HG03045 (cell line): ENCODE measurements around the gene TMEM167B.
"Not testable (repeated sequence)": the region's sequence is repeated elsewhere in the genome, so short reads cannot be mapped to it uniquely, and the experiment has no call there.

ENCODE experiments used
- ATAC-seq: cut with Tn5 transposase; IDR thresholded peaks from one replicate; pipeline ENCODE4 v1.9.1; 2021; ENCODE audit warnings: mild to moderate bottlenecking, moderate library complexity; ENCODE audit not compliant: unreplicated experiment

The TMEM167B gene

DNA sequence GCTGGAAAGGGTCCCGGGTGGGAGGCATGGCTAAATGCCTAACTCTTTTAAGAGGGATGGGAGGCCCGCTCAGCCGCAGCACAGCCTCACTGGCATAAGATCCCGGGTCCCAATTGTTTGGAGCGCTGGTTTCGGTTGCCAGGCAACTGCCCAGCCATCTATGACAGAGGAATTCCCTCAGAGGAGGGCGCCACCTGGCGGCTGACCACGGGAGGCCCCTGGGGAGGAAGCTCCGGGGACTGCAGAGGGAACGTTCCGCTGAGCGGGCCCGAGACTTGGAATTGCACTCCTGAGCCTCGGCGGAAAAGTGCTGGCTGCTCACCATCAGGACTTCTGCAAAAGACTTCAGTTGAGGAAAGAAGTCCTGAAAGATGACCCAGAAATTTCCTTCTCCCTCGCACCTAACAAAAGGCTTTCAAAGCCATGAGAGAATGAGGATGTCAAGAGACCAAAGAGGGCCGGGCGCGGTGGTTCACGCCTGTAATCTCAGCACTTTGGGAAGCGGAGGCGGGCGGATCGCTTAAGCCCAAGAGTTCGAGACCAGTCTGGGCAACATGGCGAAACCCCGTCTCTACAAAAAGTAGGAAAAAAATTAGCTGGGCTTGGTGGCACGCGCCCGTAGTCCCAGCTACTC is 22.2 kb downstream of the TMEM167B start:
- ATAC-seq: peak; percentile 70

DNA sequence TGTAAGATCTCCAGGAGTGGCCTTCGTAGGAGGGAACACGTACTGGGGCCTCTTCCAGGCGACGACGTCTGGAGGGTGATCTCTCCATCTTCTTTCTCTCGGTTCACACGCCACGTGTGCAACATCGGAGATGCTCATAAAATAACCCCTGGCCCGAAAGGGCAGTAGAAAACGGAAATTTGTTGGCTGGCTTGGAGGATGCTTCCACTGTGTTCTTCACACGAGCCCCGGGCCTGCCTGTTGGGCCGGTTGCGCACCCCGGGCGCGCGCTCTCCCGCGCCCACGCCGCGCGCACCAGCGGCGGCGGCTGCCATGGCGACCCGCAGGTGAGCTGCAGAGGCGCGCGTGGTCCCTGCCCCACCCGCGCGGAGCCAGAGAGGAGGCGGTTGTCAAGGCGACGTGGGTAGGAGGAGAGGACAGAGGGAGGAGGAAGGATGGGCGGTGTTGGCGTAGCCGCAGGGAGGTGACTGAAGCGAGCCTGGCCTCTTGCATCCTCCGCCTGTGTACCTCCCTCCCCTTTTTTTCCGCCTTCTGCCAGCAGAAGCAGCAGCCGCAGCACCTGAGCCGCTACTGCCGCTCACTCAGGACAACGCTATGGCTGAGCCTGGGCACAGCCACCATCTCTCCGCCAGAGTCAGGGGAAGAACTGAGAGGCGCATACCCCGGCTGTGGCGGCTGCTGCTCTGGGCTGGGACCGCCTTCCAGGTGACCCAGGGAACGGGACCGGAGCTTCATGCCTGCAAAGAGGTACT is 23.2 kb downstream of the TMEM167B start, which contains the start of gene ELAPOR1:
Gene ELAPOR1 (plus strand): TSS at position 526 of the 752 bp plus-strand sequence. CDS start 69 bp downstream, at position 595.
- ATAC-seq: peak; percentile 48

DNA sequence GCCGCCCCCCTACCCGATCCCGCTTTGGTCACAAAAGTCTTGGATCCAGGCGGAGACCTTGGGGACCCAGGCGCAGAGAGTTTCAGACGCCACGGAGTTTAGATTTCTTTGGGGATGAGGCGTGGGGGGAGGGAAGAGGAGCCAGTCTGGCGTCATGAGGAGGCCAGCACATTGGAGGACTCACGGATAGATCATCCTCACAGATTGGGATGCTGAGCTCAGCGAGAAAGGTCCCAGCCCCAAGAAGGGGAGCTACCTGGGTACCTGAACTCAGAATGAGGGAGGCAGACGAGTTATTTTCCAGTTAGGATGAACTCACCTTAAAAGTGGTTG is 23.7 kb downstream of the TMEM167B start:
- ATAC-seq: no peak

DNA sequence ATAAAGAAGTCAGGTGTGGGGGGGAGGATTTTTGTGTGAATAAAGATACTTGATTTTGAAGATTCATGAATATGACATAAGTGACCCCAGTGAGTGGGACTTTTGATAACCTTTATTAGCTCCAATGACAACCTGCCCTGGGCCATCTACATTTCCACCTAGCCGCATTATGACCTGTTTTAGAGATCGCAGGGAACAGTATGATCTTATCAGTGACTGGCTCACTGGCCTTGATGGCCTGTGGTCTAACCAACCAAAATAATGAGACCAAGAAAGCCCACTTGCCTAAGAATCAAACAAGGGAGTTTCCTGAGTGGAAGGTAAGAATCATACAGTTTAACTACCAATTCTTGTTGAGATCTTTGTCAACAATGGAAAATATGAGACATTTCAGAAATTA is 25.1 kb downstream of the TMEM167B start:
- no peak for ATAC-seq

GRCh38 chr1:109116286-109116685 is 25.7 kb downstream of the TMEM167B start:
- no peak for ATAC-seq

- ATAC-seq: no peak
Observed at GRCh38 chr1:109118089-109118488, 27.5 kb downstream of the TMEM167B start.

- no peak for ATAC-seq
Observed at GRCh38 chr1:109120356-109120755, 29.8 kb downstream of the TMEM167B start.

DNA sequence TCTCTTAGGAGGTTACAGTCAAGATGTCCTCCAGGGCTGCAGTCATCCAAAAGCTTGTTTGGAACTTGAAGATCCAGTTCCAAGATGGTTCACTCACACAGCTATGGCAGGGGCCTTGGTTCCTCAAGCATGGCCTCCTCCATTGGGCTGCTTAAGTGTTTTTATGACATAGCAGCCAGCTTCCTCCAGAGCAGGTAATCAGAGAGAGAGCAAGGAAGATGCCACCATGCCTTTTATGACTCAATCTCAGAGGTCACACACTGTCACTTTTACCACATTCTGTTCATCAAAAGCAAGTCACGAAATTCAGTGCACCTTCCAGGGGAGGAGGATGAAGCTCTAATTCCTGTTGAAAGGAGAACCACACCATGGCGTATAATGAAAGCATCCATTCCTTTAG is 40.5 kb downstream of the TMEM167B start:
- ATAC-seq: no peak

- no peak for ATAC-seq
Observed at GRCh38 chr1:109131800-109132199, 41.2 kb downstream of the TMEM167B start.

DNA sequence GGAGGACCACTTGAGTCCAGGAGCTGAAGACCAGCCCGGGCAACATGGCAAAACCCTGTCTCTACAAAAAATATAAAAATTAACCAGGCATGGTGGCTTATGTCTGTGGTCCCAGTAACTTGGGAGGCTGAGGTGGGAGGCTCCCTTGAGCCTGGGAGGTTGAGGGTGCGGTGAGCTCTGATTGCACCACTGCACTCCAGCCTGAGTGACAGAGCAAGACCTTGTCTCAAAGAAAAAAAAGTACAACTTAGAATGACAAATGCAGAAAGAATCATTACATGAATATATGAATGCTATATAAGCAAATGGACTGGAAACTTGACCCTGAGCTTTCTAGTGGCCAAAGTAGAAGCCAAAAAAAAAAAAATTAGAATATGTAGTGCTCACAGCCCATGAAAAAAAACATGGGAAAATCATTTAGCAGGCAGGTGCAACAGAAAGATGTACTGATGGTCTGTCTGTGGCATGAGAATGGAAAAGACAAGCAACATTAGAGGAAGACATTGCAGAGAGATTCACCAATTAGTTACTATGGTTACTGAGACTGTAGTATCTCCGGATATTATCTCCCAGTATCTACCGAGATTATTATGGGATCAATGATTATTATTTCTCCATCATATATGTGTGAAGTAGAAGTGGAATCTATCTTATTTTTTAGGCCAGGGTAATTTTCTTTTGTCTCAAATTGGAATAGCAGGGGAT is 42.6 kb downstream of the TMEM167B start:
- no peak for ATAC-seq

GRCh38 chr1:109133815-109134214 is 43.3 kb downstream of the TMEM167B start:
- no peak for ATAC-seq

GRCh38 chr1:109134423-109134822 is 43.9 kb downstream of the TMEM167B start:
- no peak for ATAC-seq

DNA sequence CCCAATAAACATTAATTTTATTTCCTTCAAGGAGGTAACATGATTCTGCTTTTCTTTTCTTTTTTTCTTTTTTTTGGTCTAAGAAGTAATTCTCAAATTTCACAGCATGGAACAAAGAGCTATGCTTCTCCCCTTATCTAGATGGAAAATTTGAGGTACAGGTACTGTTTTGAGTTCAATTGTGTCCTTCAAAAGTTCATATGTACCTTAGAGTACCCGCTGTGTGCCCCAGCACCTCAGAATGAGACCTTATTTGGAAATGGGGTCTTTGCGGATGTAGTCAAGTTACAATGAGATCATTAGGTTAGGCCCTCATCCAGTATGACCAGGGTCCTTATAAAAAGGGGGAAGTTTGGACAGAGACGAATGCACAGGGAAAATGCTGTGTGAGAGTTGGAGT is 45.4 kb downstream of the TMEM167B start:
- no peak for ATAC-seq

DNA sequence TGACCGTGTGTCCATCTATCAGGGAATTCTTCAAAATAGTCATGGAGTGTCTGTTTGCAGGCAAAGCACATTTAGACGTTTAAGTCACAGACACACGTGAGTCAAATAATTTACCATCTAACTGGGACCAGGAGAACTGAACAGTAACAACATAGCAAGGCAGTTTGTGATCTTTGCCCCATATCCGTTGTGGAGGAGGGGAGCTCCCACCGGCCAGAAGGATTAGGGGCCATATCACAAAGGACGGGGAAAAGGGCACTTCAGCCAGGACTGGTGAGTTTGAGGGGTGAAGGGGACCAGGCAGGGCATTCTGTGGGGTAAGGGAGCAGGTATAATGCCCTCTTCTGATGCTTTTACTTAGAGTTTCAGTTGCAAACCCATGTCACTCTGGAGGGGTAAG is 46.2 kb downstream of the TMEM167B start:
- ATAC-seq: no peak

GRCh38 chr1:109137958-109138357 is 47.4 kb downstream of the TMEM167B start:
- ATAC-seq: no peak

DNA sequence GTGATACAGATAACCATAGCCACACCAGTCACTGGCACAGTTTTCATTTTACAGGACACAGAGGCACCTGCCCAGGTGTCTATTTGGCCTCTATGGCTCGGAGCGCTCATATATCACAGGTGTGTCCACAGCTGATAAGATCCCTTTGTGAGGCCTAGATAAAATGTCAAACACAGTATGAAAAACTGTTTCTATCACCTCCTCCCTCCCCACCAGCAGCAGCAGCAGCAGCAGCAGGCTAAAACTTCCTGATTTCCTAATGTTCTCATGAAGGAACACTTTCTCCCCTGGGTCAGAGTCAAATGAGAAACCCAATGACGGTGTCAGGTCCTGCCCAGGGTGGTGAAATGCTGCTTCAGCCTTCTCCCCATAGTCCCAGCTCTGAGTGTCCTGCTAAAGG is 47.8 kb downstream of the TMEM167B start:
- ATAC-seq: no peak

- no peak for ATAC-seq
Observed at GRCh38 chr1:109140392-109140791, 49.8 kb downstream of the TMEM167B start.

- ATAC-seq: no peak
Observed at GRCh38 chr1:109142260-109142659, 51.7 kb downstream of the TMEM167B start.

- not testable (repeated sequence) for ATAC-seq
Observed at GRCh38 chr1:109142725-109143124, 52.2 kb downstream of the TMEM167B start.
